SK-N-SH (cell line): ENCODE results near the gene KCNC3.

Experiments
- CTCF ChIP-seq: fragments of 200-600 bp; sonication (generic); IDR thresholded peaks from 2 replicates; pipeline ENCODE4 v1.6.1; 2017; ENCODE audit warnings: antibody characterized with exemption, mild to moderate bottlenecking, moderate library complexity
- FOXM1 ChIP-seq: IDR thresholded peaks from 2 replicates; pipeline ENCODE4 v1.4.0; 2012; ENCODE audit warnings: low read depth, mild to moderate bottlenecking
- PBX3 ChIP-seq: IDR thresholded peaks from 2 replicates; pipeline ENCODE4; 2012
- POLR2AphosphoS5 ChIP-seq: IDR thresholded peaks from 2 replicates; pipeline ENCODE4 v1.6.1; 2012; ENCODE audit warnings: low read depth, low read length
- RAD21 ChIP-seq: IDR thresholded peaks from 2 replicates; pipeline ENCODE4 v1.6.1; 2012; ENCODE audit warnings: mild to moderate bottlenecking, low read length
- TCF12 ChIP-seq: IDR thresholded peaks from 2 replicates; pipeline ENCODE4 v1.4.0; 2012

GRCh38 chr19:50327461-50328223 lies 1.5 kb downstream of the KCNC3 start:
- TF ChIP-seq CTCF (no peak), PBX3 (no peak), TCF12 (no peak), POLR2AphosphoS5 (no peak), RAD21 (no peak), FOXM1 (no peak)
